ENCODE data around the gene KRT17. TPM values are rescaled to one million over a fixed set of nuclear protein-coding genes. Genes with fewer than 3 reads are reported as not detected.
A peak's percentile ranks its signal among the peaks of the same experiment; 100 is the strongest.
"Not testable (repeated sequence)": the region's sequence is repeated elsewhere in the genome, so short reads cannot be mapped to it uniquely, and the experiment has no call there.

Gene KRT17
- total and polyA plus RNA-seq, 5 donors from 2014 or later = not detected

DNA sequence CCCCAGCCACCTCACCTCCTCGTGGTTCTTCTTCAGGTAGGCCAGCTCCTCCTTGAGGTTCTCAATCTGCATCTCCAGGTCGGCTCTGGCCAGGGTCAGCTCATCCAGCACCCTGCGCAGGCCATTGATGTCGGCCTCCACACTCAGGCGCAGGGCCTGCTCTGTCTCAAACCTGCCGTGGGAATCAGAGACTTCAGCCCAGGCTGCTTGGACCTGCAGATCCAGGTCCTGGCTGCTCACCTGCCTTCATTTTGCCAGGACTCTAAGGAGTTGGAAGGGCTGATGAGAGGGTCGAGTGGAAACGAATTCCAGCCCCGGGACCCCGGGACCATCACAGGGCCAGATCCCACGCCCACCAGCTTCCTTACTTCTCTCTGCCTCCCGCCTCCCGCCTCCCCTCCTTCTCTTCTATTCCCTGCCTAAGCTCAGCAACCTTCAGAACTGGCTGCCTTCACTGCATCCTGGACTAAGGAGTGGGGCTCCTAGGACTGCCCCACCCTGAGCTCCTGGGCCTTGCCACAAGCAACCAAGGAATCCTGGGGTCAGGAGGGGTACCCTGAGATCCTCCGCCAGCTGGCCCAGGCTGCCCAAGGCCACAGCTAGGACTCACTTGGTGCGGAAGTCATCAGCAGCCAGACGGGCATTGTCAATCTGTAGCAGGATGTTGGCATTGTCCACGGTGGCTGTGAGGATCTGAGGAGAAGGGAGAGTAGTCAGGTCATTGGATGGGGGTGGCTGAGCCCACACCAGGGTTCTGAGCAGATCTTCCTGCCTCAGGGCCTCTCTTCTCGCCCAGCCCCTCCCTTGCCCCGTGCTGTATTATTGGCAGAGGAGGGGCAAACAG, 1.8 kb downstream of the KRT17 start:
- H3K36me3 ChIP-seq (ENCODE audit: control insufficient read depth, insufficient read depth, low read length); H3K9me3 Mint-ChIP-seq; H3K4me3 Mint-ChIP-seq; H3K4me1 ChIP-seq (ENCODE audit: control insufficient read depth, insufficient read depth, low read length, poor library complexity, severe bottlenecking); ATAC-seq (ENCODE audit: low read depth in 2 of 2); H3K36me3 Mint-ChIP-seq; H3K27me3 Mint-ChIP-seq; H3K9me3 ChIP-seq (ENCODE audit: control insufficient read depth in 2 of 2, low read length in 2 of 2); DNase-seq; H3K4me1 Mint-ChIP-seq; H3K4me3 ChIP-seq (ENCODE audit: low read depth, low read length); H3K27ac ChIP-seq (ENCODE audit: insufficient read depth, low read length, poor library complexity, severe bottlenecking); H3K27me3 ChIP-seq (ENCODE audit: control insufficient read depth, insufficient read depth, low read length): not testable (repeated sequence)
- peak overlapping the region in 1 of 3 donors; percentile 15 for H3K27ac Mint-ChIP-seq

DNA sequence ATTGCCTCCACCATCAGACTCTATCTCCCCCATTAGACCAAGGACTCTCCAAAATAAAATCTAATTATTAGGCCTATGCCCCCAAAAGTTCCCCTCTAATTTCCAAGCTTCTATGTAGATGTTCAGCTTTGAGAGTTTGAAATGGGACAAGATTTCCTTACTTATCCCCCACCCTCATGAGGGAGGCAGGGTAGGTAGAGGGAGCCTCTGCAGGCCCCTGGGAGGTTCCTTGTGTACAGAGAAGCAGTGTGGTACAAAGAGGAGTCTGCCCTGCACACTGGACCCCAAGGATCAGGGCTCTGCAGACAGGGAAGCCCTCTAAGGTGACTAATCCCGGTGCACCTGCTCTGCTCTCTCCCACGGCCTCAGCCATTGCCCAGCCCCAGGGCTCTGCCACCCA, 2.5 kb downstream of the KRT17 start:
- ATAC-seq (ENCODE audit: low read depth in 2 of 2) (no peak), DNase-seq (no peak)
- Mint-ChIP-seq H3K9me3 (peaks cover 0 to 2% (median 0%) of the 10 kb centered on the region in 7 donors), H3K27me3 (no peaks in the 10 kb centered on the region), H3K36me3 (no peaks in the 10 kb centered on the region), H3K27ac (peak overlapping the region in 1 of 3 donors; percentile 15), H3K4me1 (no peaks in the 10 kb centered on the region), H3K4me3 (no peak overlapping the region)
- no peak overlapping the region for H3K27ac ChIP-seq (ENCODE audit: insufficient read depth, low read length, poor library complexity, severe bottlenecking)
- no peaks in the 10 kb centered on the region for H3K4me1 ChIP-seq (ENCODE audit: control insufficient read depth, insufficient read depth, low read length, poor library complexity, severe bottlenecking)
- no peaks in the 10 kb centered on the region for H3K27me3 ChIP-seq (ENCODE audit: control insufficient read depth, insufficient read depth, low read length)
- H3K36me3 ChIP-seq (ENCODE audit: control insufficient read depth, insufficient read depth, low read length) = no peaks in the 10 kb centered on the region
- H3K9me3 ChIP-seq (ENCODE audit: control insufficient read depth in 2 of 2, low read length in 2 of 2) = no peaks in the 10 kb centered on the region
- H3K4me3 ChIP-seq (ENCODE audit: low read depth, low read length) = no peak overlapping the region

DNA sequence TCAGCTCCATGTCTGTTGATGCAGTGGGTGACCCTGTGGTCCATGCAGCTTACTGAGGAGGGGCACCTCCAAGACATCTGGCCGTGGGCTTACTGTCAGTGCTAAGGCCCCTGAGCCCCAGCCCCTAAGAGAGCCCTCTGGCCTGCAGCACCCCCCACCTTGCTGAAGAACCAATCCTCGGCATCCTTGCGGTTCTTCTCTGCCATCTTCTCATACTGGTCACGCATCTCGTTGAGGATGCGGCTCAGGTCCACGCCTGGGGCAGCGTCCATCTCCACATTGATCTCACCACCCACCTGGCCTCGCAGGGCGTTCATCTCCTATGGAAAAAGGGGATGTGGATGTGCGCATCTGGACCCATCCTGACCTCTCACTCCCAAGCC, 2.9 kb downstream of the KRT17 start:
- H3K9me3 ChIP-seq (ENCODE audit: control insufficient read depth in 2 of 2, low read length in 2 of 2); H3K4me1 ChIP-seq (ENCODE audit: control insufficient read depth, insufficient read depth, low read length, poor library complexity, severe bottlenecking); DNase-seq; H3K27me3 ChIP-seq (ENCODE audit: control insufficient read depth, insufficient read depth, low read length); H3K4me1 Mint-ChIP-seq; ATAC-seq (ENCODE audit: low read depth in 2 of 2); H3K27ac ChIP-seq (ENCODE audit: insufficient read depth, low read length, poor library complexity, severe bottlenecking); H3K27me3 Mint-ChIP-seq; H3K4me3 ChIP-seq (ENCODE audit: low read depth, low read length); H3K4me3 Mint-ChIP-seq; H3K9me3 Mint-ChIP-seq; H3K27ac Mint-ChIP-seq; H3K36me3 Mint-ChIP-seq; H3K36me3 ChIP-seq (ENCODE audit: control insufficient read depth, insufficient read depth, low read length): not testable (repeated sequence)

DNA sequence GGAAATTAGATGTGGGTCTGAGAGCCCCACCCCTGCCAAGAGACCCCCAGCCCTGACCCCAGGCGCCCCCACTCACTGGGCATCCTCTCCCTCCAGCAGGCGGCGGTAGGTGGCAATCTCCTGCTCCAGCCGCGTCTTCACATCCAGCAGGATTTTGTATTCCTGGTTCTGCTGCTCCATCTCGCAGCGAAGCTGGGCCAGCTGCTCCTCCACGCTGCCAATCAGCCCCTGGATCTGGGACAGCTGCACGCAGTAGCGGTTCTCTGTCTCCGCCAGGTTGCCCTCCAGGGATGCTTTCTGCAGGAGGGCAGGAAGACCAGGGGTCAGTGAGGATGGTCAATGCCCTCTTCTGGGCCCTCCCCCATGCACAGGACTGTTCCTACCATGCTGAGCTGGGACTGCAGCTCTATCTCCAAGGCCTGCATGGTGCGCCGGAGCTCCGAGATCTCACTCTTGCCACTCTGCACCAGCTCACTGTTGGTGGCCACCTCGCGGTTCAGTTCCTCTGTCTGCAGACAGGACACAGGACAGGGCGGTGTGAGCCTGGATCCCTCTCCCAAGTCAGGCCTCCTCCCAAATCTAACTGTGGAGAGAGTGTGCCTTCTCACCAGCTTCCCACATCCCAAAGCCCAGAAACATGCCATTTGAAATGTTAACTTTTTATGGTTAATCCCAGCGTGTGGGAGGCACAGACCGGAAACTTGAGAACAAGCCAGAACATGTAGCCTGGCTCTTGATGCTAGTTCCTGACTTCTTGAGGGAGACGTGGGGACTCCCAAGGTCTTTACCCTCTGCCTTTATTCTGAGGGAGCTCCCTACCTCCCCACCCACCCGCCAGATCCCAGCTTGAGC, 3.6 kb downstream of the KRT17 start:
- no peak overlapping the region for H3K27ac ChIP-seq (ENCODE audit: insufficient read depth, low read length, poor library complexity, severe bottlenecking)
- no peaks in the 10 kb centered on the region for H3K27me3 Mint-ChIP-seq
- peak overlapping the region in 1 of 3 donors; percentile 29 for H3K27ac Mint-ChIP-seq

DNA sequence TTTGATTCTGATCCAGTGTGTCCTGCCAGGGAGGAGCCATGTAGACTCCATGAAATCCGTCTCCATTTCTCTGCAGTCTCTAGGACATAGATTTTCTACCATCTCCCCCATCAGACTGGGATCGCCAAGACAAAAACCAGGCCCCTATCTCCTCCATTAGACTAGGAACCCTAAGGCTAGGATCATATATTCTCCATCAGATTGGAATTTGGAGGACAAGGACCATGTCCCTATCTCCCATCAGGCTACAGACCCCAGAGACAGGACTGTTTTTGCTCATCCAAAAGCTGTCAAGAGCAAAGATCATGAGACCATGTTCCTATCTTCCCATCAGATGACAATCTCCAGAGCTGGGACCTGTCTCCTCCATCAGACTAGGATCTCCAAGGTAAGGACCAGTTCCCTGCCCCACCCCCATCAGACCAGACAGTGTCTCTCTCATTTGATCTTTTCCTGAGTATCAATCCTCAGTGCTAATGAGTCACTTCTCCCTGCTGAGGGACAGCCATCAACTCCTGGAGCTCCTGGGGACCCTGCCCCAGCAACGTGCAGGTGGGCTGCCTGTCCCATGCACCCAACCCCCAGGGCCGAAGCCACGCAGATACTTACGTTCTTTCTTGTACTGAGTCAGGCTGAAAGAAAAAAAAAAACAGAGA, 4.3 kb downstream of the KRT17 start:
- not testable (repeated sequence) for H3K27ac Mint-ChIP-seq; H3K36me3 ChIP-seq (ENCODE audit: control insufficient read depth, insufficient read depth, low read length)

More for the DNA sequence above, 3.6 kb downstream of the KRT17 start:
- Mint-ChIP-seq H3K36me3 (no peaks in the 10 kb centered on the region), H3K4me3 (no peak overlapping the region), H3K9me3 (peaks cover 0 to 2% (median 0%) of the 10 kb centered on the region in 7 donors), H3K4me1 (no peaks in the 10 kb centered on the region)
- no peaks in the 10 kb centered on the region for H3K27me3 ChIP-seq (ENCODE audit: control insufficient read depth, insufficient read depth, low read length)
- no peak overlapping the region for H3K4me3 ChIP-seq (ENCODE audit: low read depth, low read length)
- DNase-seq (no peak), ATAC-seq (ENCODE audit: low read depth in 2 of 2) (no peak)
- no peaks in the 10 kb centered on the region for H3K4me1 ChIP-seq (ENCODE audit: control insufficient read depth, insufficient read depth, low read length, poor library complexity, severe bottlenecking)
- no peaks in the 10 kb centered on the region for H3K9me3 ChIP-seq (ENCODE audit: control insufficient read depth in 2 of 2, low read length in 2 of 2)
- H3K36me3 ChIP-seq (ENCODE audit: control insufficient read depth, insufficient read depth, low read length) = no peaks in the 10 kb centered on the region

DNA sequence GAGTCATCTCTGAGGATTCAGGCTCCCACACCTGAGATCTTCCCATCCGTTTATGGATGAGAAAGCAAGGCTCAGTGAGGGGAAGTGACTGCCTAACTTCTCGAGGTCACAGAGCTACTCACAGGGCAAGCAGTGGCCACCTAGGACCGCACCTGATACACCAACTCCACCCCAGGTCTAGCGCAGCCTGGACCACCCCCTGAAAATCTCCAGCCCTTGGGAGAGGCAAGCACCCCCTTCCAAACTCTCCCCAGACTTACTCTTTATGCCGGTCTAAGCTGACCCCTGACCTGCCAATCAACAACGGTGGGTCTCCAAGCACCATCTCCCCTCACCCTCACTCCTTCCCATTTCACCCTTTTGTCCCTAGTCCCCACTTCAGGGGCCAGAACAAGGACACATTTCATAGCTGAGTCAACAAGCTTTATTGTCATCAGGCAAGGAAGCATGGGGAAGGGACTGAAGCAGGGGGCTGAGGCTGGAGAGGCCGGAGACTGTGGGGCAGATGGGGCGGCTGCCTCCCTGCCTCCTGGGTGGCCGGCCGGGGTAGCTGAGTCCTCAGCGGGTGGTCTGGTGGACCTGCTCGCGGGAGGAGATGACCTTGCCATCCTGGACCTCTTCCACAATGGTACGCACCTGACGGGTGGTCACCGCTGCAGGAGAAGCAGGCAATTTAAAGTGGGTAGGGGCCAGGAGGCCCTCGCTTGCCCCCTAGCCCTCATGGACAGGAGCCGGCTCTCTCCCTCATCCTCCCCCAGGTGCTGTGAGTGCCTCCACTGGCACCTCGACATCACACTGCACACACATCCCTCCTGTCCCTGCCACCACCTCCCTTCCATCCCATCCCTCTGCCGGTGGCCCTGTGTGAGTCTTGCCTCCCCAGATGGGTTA, 5.1 kb downstream of the KRT17 start:
- no peak overlapping the region for H3K4me3 Mint-ChIP-seq

More for the DNA sequence above, 4.3 kb downstream of the KRT17 start:
- H3K9me3 Mint-ChIP-seq; H3K4me3 ChIP-seq (ENCODE audit: low read depth, low read length); H3K9me3 ChIP-seq (ENCODE audit: control insufficient read depth in 2 of 2, low read length in 2 of 2); DNase-seq; ATAC-seq (ENCODE audit: low read depth in 2 of 2); H3K4me1 ChIP-seq (ENCODE audit: control insufficient read depth, insufficient read depth, low read length, poor library complexity, severe bottlenecking); H3K36me3 Mint-ChIP-seq; H3K4me1 Mint-ChIP-seq; H3K27me3 ChIP-seq (ENCODE audit: control insufficient read depth, insufficient read depth, low read length); H3K4me3 Mint-ChIP-seq; H3K27ac ChIP-seq (ENCODE audit: insufficient read depth, low read length, poor library complexity, severe bottlenecking); H3K27me3 Mint-ChIP-seq: not testable (repeated sequence)

More for the DNA sequence above, 5.1 kb downstream of the KRT17 start:
- Histone ChIP-seq H3K36me3 (ENCODE audit: control insufficient read depth, insufficient read depth, low read length) (no peaks in the 10 kb centered on the region), H3K27ac (ENCODE audit: insufficient read depth, low read length, poor library complexity, severe bottlenecking) (no peak overlapping the region), H3K27me3 (ENCODE audit: control insufficient read depth, insufficient read depth, low read length) (no peaks in the 10 kb centered on the region), H3K4me3 (ENCODE audit: low read depth, low read length) (no peak overlapping the region), H3K4me1 (ENCODE audit: control insufficient read depth, insufficient read depth, low read length, poor library complexity, severe bottlenecking) (no peaks in the 10 kb centered on the region), H3K9me3 (ENCODE audit: control insufficient read depth in 2 of 2, low read length in 2 of 2) (no peaks in the 10 kb centered on the region)
- no peaks in the 10 kb centered on the region for H3K27me3 Mint-ChIP-seq
- peaks cover 0 to 2% (median 0%) of the 10 kb centered on the region in 7 donors for H3K9me3 Mint-ChIP-seq
- H3K36me3 Mint-ChIP-seq = no peaks in the 10 kb centered on the region
- no peak overlapping the region for H3K27ac Mint-ChIP-seq
- ATAC-seq (ENCODE audit: low read depth in 2 of 2) = no peak
- H3K4me1 Mint-ChIP-seq = no peaks in the 10 kb centered on the region
- DNase-seq = no peak
